ENCODE data around the gene PLXNB3.

- no peak for TF ChIP-seq YY1 (IDR thresholded peaks at IDR 0.05; ENCODE audit: insufficient read depth, insufficient read length)
- no peak for TF ChIP-seq ZNF274 (IDR thresholded peaks at IDR 0.05; ENCODE audit: low read depth, low read length)
These were observed 53.0 kb downstream of the PLXNB3 start for GRCh38 chrX:153816831-153817690.
